GM12878 (cell line): Measurements from ENCODE around the gene CTNNA3.

Source experiments
- CREB1 ChIP-seq: IDR thresholded peaks from 2 replicates; pipeline ENCODE4 v1.6.1; 2012; ENCODE audit warnings: low read depth, mild to moderate bottlenecking, inconsistent platforms
- CTCF ChIP-seq, 3 experiments: IDR thresholded peaks in 2 of 3; conservative IDR thresholded peaks in 1 of 3; 2 replicates each; pipeline ENCODE4 v1.5.1; 2011; ENCODE audit warnings: low read depth in 3 of 3, low read length in 3 of 3, mild to moderate bottlenecking in 3 of 3, control low read depth in 2 of 3, moderate library complexity in 2 of 3, inconsistent platforms in 1 of 3, mixed read lengths in 1 of 3; ENCODE audit not compliant: control insufficient read depth in 2 of 3, insufficient read depth in 1 of 3; ENCODE audit errors: extremely low read depth in 1 of 3
- EZH2 ChIP-seq: IDR thresholded peaks from 2 replicates; pipeline ENCODE4 v1.6.1; 2012; ENCODE audit warnings: low read depth, mild to moderate bottlenecking, control low read depth, inconsistent platforms, low read length, borderline replicate concordance; ENCODE audit not compliant: control insufficient read depth
- POLR2A ChIP-seq: IDR thresholded peaks from 2 replicates; pipeline ENCODE4 v1.6.1; 2011; ENCODE audit warnings: low read depth, mild to moderate bottlenecking, low read length
- POLR2AphosphoS2 ChIP-seq: IDR thresholded peaks from 2 replicates; pipeline ENCODE4 v1.6.1; 2011; ENCODE audit warnings: low read depth, mild to moderate bottlenecking, low read length, improper control_type of control experiment, moderate library complexity
- SIN3A ChIP-seq: IDR thresholded peaks from 2 replicates; pipeline ENCODE4 v1.6.1; 2012; ENCODE audit warnings: low read depth, low read length, improper control_type of control experiment
- TAF1 ChIP-seq: IDR thresholded peaks from 2 replicates; pipeline ENCODE4 v1.6.1; 2011; ENCODE audit warnings: mild to moderate bottlenecking, low read depth, low read length, borderline replicate concordance
- YBX1 ChIP-seq: fragments of 450-650 bp; IDR thresholded peaks from 2 replicates; pipeline ENCODE4 v1.6.1; 2016; ENCODE audit warnings: antibody characterized with exemption
- TF ChIP-seq, protein P1 (sequence below): IDR thresholded peaks from 2 replicates; pipeline ENCODE4 v1.6.1; 2011; ENCODE audit warnings: mild to moderate bottlenecking, low read depth, low read length, moderate library complexity; ENCODE audit not compliant: insufficient replicate concordance

GRCh38 chr10:66189271-66189670 lies 1506.7 kb downstream of the CTNNA3 start:
- TF ChIP-seq YBX1 (no peak), SIN3A (no peak), TAF1 (no peak), CTCF (IDR thresholded peaks at IDR 0.05 in 2 of 3, conservative IDR thresholded peaks at IDR 0.05 in 1 of 3; ENCODE audit: control insufficient read depth in 2 of 3, extremely low read depth in 1 of 3, insufficient read depth in 1 of 3, low read depth in 3 of 3, low read length in 3 of 3) (no peak), POLR2A (no peak), EZH2 (no peak), POLR2AphosphoS2 (no peak), CREB1 (no peak)
- TF ChIP-seq, protein P1, sequence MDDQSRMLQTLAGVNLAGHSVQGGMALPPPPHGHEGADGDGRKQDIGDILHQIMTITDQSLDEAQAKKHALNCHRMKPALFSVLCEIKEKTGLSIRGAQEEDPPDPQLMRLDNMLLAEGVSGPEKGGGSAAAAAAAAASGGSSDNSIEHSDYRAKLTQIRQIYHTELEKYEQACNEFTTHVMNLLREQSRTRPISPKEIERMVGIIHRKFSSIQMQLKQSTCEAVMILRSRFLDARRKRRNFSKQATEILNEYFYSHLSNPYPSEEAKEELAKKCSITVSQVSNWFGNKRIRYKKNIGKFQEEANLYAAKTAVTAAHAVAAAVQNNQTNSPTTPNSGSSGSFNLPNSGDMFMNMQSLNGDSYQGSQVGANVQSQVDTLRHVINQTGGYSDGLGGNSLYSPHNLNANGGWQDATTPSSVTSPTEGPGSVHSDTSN = no peak
